GM18502 (cell line): ENCODE measurements around the gene PRSS16.
"Not testable (repeated sequence)": the region's sequence is repeated elsewhere in the genome, so short reads cannot be mapped to it uniquely, and the experiment has no call there.

Source experiments
- ATAC-seq: cut with Tn5 transposase; IDR thresholded peaks from one replicate; pipeline ENCODE4 v1.9.1; 2021; ENCODE audit warnings: mild to moderate bottlenecking; ENCODE audit not compliant: unreplicated experiment, poor library complexity

The PRSS16 gene

DNA sequence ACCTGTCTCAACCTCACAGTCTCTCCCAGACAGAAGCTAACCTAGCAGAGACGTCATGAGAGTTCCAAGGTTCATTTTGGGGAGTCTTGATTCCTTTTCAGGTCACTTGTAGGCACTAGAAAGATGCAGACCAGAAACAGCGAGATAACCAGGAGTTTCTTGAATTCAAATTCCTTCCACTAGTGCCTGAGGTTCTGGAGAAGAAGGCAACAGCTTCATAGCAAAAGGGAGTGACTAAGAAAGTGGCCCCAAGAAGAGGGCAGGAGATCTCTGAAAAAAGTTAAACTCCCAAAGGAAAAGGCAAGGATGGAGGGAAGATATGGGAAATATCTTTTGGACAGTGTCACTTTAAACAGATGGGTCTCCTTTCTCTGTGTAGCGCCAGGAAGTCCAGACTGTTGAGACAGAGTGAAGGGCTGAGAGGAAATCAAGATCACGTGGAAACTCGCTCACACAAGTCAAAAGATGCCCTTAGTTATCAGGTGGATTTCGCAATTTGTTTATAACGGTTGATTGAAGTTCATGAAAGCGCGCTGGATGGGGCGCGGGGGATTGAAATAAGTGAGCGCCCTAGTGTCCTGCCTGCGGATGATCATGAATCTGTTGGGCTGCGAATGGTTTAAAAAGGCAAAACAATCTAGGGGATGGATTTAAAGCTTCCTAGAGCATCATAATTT lies 4.8 kb upstream of the PRSS16 start:
- ATAC-seq, result no peak

GRCh38 chr6:27248783-27249182 lies 1.3 kb downstream of the PRSS16 start:
- ATAC-seq, result no peak

GRCh38 chr6:27250277-27251111 lies 3.0 kb downstream of the PRSS16 start:
- no peak for ATAC-seq

DNA sequence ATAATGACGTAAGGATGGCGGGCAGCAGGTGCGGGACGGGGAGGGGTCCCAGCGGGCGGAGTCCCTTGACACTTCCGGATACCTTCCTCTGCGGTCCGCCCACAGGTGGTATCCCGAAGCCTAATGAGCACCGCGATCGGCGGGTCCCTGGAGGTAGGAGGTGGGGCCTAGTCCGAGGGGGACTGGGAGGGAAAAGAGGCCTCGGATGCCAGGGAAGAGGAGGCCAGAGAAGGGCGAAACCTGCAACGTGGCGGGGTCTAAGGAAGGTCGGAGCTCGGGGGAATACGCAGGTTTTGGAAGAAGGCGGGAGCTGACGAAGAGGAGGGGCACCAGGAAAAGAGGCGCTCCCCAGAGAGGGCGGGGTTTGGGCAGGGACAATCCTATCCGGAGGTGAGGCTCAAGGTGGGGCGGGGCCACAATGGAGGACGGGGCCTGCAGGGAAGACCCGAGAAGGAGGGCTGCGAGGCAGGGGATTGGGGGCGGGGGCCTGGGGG lies 3.7 kb downstream of the PRSS16 start:
- peak; percentile 78 for ATAC-seq

DNA sequence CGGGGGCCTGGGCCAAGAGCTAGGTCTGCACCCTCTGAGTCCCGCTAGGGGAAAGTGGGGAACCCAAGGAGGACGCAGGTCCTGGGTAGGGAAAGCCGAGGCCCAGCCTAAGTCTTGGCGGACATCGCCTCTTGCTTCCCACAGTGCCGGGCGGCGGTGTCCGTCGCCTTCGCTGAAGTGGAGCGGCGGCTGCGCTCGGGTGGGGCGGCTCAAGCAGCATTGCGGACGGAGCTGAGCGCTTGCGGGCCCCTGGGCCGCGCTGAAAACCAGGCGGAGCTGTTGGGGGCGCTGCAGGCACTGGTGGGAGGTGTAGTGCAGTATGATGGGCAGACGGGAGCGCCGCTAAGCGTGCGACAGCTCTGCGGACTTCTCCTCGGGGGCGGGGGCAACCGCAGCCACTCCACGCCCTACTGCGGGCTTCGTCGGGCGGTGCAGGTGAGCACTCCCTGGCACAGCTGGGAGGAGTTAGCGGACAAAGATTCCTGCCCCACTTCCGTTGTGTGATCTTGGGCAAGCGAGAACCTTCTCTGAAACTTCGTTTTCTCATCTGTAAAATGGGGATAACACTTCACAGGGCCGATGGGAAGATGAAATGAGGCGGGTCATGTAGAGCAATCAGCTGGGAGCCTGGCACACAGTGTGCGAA lies 4.2 kb downstream of the PRSS16 start:
- peak; percentile 85 for ATAC-seq

- ATAC-seq, result no peak
These were observed 7.1 kb downstream of the PRSS16 start for GRCh38 chr6:27254566-27254965.

GRCh38 chr6:27255866-27256265 lies 8.4 kb downstream of the PRSS16 start:
- no peak for ATAC-seq

GRCh38 chr6:27260369-27260768 lies 12.9 kb downstream of the PRSS16 start:
- ATAC-seq, result no peak

- no peak for ATAC-seq
These were observed 13.4 kb downstream of the PRSS16 start for GRCh38 chr6:27260836-27261375.

GRCh38 chr6:27263886-27264285 lies 16.4 kb downstream of the PRSS16 start:
- no peak for ATAC-seq

DNA sequence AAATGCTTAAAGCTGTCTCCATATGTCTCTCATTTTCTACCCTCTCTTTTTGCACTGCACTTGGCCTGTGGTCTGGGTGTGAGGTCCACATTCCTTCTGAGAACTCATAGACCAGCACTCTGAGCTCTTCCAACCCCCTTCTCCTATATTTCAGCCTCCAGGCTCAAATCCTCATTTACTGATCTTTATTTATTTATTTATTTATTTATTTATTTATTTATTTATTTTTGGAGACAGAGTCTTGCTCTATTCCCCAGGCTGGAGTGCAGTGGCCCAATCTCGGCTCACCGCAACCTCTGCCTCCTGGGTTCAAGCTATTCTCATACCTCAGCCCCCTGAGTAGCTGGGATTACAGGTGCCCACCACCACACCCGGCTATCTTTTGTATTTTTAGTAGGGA lies 19.5 kb downstream of the PRSS16 start:
- ATAC-seq, result not testable (repeated sequence)

DNA sequence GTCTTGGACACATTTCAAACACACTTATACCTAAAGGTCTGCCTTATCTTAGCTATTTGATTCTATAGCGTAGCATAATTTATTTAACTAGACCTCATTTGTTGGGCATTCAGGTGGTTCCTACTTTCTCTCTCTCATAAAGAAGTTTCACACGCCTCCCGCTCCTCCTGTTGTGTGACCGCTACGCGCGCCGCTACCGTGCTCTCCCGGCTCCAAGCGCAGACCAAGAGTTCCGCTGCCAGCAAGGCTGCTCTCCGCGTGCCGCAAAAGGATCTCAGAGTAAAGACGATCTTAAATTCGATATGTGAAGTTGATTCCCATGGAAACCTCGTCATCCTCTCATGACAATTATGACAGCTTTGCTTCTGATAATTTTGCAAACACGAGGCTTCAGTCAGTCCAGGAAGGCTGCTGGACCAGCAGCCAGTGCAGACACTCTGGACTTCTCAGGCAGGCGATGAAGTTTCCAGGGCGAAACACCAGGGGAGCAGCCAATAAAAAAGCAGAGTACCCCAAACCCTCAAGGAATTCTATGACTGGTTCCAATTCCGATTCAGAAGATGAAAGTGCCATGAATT lies 20.4 kb downstream of the PRSS16 start:
- ATAC-seq, result no peak

DNA sequence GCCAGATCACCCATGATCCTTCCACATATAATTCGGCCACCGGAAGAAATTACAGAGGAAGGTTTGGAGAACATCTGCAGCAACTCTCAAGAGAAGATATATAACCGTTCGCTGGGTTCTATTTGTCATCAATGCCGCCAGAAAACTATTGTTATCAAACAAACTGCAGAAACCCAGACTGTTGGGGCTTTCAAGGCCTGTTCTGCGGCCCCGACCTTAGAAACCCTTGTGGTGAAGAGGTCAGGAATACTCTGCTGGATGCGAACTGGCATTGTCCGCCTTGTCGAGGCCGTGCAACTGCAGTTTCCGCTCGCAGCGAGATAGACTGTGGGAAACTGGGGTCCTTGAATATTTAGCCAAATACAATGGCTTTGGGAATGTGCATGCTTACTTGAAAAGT lies 21.3 kb downstream of the PRSS16 start:
- no peak for ATAC-seq

DNA sequence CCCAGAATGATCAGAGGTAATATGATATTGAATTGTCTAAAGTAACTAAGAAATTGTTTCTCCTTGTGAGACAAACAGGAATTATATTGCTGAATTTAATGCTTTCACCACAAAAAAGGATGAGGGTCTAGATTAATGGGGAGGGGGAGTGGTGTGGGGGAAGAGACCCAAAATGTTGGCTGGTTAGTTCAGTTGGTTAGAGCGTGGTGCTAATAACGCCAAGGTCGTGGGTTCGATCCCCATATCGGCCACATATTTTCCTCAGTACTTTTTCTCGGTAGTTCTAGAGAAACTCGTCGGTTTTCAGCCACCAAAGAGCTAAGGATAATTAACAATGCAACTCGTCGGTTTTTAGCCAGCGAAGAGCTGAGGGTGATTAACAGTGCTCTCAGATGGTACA lies 26.3 kb downstream of the PRSS16 start:
- ATAC-seq, result no peak

DNA sequence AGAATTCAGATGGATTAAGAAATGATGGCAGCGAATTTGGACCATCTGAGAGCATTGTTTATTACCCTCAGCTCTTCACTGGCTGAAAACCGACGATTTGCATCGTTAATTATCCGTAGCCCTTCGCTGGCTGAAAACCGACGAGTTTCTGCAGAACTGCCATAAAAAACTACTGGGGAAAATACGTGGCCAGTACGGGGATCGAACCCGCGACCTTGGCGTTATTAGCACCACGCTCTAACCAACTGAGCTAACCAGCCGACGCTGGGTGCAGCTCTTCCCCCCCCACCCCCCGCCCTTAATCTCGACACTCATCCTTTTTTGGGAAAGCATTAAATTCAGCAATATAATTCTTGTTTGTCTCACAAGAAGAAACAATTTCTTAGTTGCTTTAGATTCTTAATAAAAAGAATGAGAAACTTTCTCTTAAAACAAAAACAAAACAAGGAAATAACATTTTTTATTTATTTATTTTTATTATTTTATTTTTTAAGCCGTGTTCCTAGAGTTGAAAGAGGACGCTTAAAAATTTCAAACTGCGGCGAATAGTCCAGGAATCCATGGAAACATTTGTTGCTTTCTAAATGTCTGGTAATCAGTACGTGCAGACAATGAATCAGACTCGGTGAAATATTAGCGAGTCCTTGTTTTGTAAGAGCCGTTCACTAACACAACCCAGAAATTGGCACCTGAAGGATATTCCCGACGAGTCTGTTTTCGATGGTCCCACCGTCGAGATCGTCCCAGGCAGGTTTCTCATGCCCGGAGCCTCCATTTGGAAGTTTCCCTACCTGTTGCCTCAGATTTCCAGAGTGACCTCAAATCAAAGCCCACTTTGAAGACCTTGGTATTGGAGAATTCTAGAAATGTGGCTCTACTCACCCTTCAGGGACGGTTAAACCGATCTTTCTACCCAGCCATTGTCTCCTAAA lies 27.8 kb downstream of the PRSS16 start:
- no peak for ATAC-seq

GRCh38 chr6:27279513-27280063 lies 32.1 kb downstream of the PRSS16 start:
- no peak for ATAC-seq

- ATAC-seq, result no peak
These were observed 32.6 kb downstream of the PRSS16 start for GRCh38 chr6:27280064-27280539.

DNA sequence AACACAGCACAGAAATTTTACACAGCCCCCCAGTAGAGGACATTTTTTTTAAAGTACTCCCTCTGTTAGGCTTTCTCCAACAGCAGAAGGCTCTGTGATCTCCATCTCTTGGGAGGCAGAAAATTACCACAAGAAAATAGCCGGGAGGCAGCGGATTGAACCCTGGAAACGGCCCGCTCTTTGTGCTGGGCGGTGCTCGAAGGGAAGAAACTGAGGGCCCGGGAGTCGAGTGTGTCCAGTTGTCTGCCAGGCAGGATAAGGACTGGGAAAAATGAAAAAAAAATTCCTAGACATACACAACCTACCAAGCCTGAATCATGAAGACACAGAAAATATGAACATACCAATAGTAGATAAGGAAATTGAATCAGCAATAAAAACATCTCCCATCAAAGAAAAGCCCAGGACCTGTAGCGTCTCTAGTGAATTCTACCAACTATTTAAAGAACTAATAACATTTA lies 33.1 kb downstream of the PRSS16 start:
- ATAC-seq, result no peak

- ATAC-seq, result no peak
These were observed 33.6 kb downstream of the PRSS16 start for GRCh38 chr6:27281105-27281539.
